ENCODE results near the gene A4GALT.

- TF ChIP-seq CTCF (IDR thresholded peaks at IDR 0.05; ENCODE audit: borderline replicate concordance, extremely low read depth, low read length, poor library complexity, severe bottlenecking) = no peak
- no peak for TF ChIP-seq EZH2 (IDR thresholded peaks at IDR 0.05; ENCODE audit: borderline replicate concordance, low read depth, low read length, severe bottlenecking)
Observed at GRCh38 chr22:42670921-42671709, 49.6 kb downstream of the A4GALT start.

All from DND-41 (cell line).